HCT116 (cell line): ENCODE results near the gene YWHAQ.
A peak's percentile ranks its signal among the peaks of the same experiment; 100 is the strongest.

Experiments used
- ATF3 ChIP-seq: IDR thresholded peaks from 2 replicates; pipeline ENCODE4 v1.6.1; 2012
- CTCF ChIP-seq, 3 experiments: fragments of 200-600 bp in 1 of 3; sonication (generic) in 1 of 3; IDR thresholded peaks in 2 of 3; conservative IDR thresholded peaks in 1 of 3; 2 replicates each; pipeline ENCODE4 v1.5.1; 2012 to 2017; ENCODE audit warnings: low read depth in 2 of 3, low read length in 2 of 3, antibody characterized with exemption in 1 of 3, borderline replicate concordance in 1 of 3, control low read depth in 1 of 3, mild to moderate bottlenecking in 1 of 3, mixed read lengths in 1 of 3, mixed run types in 1 of 3, moderate library complexity in 1 of 3; ENCODE audit not compliant: insufficient read depth in 1 of 3
- EGR1 ChIP-seq: IDR thresholded peaks from 2 replicates; pipeline ENCODE4 v1.6.1; 2012; ENCODE audit warnings: low read depth
- EZH2 ChIP-seq: fragments of 200-600 bp; sonication (generic); IDR thresholded peaks from 2 replicates; pipeline ENCODE4 v1.6.1; 2017; ENCODE audit warnings: antibody characterized with exemption, mixed run types
- POLR2A ChIP-seq: IDR thresholded peaks from 2 replicates; pipeline ENCODE4 v1.7.0; 2011; ENCODE audit warnings: borderline replicate concordance; ENCODE audit not compliant: insufficient read depth, insufficient read length; ENCODE audit errors: extremely low read depth
- POLR2AphosphoS5 ChIP-seq: IDR thresholded peaks from 2 replicates; pipeline ENCODE4 v1.6.1; 2011; ENCODE audit warnings: mild to moderate bottlenecking, low read depth, low read length, moderate library complexity
- RAD21 ChIP-seq: IDR thresholded peaks from 2 replicates; pipeline ENCODE4 v1.6.1; 2012; ENCODE audit warnings: low read depth, mild to moderate bottlenecking
- REST ChIP-seq: IDR thresholded peaks from 2 replicates; pipeline ENCODE4 v1.6.1; 2012; ENCODE audit warnings: low read depth
- ZNF274 ChIP-seq: fragments of 200-500 bp; sonication (Bioruptor generic); IDR thresholded peaks from 2 replicates; pipeline ENCODE4 v1.6.1; 2014; ENCODE audit warnings: mild to moderate bottlenecking, low read depth, low read length, inconsistent platforms

GRCh38 chr2:9594366-9595054 is 36.3 kb downstream of the YWHAQ start:
- TF ChIP-seq CTCF (IDR thresholded peaks at IDR 0.05 in 2 of 3, conservative IDR thresholded peaks at IDR 0.05 in 1 of 3; ENCODE audit: borderline replicate concordance in 1 of 3, insufficient read depth in 1 of 3, low read depth in 2 of 3, low read length in 2 of 3) (no peak), EGR1 (peak; percentile 88), ATF3 (no peak), POLR2A (no peak), RAD21 (no peak), POLR2AphosphoS5 (0 out of 2 replicates have a peak, but pooled peaks have one; percentile 7), ZNF274 (no peak), REST (no peak), EZH2 (no peak)
